Left hindlimb (tissue), 1 donor: ENCODE results near the gene OR2M5.

Experiments used
- DNase-seq: peaks from one replicate; pipeline ENCODE4 v3.0.0-alpha.2; 2018

The OR2M5 gene

GRCh38 chr1:248144513-248145198 is at the start of gene OR2M5:
TSS of gene OR2M5 (plus strand) at chr1:248145148. CDS start at chr1:248145148, 0 bp downstream.
- no peak for DNase-seq

GRCh38 chr1:248098529-248098928 is 46.4 kb upstream of the OR2M5 start:
- DNase-seq, result no peak

- no peak for DNase-seq
Observed at GRCh38 chr1:248102847-248103246, 42.1 kb upstream of the OR2M5 start.

GRCh38 chr1:248111157-248111556 is 33.8 kb upstream of the OR2M5 start:
- DNase-seq, result no peak

GRCh38 chr1:248114890-248115289 is 30.1 kb upstream of the OR2M5 start:
- DNase-seq, result no peak

- DNase-seq, result no peak
Observed at GRCh38 chr1:248127653-248128052, 17.3 kb upstream of the OR2M5 start.

GRCh38 chr1:248136811-248137210 is 8.1 kb upstream of the OR2M5 start:
- DNase-seq, result peak; percentile 12

GRCh38 chr1:248140846-248141245 is 4.1 kb upstream of the OR2M5 start:
- no peak for DNase-seq

GRCh38 chr1:248143311-248143710 is 1.6 kb upstream of the OR2M5 start:
- DNase-seq, result no peak

GRCh38 chr1:248152056-248152827 is 7.3 kb downstream of the OR2M5 start:
- DNase-seq, result peak; percentile 8

GRCh38 chr1:248155927-248156326 is 11.0 kb downstream of the OR2M5 start:
- DNase-seq, result no peak

- no peak for DNase-seq
Observed at GRCh38 chr1:248158758-248159157, 13.8 kb downstream of the OR2M5 start.

GRCh38 chr1:248164031-248164430 is 19.1 kb downstream of the OR2M5 start:
- no peak for DNase-seq

GRCh38 chr1:248165186-248165585 is 20.2 kb downstream of the OR2M5 start:
- no peak for DNase-seq

GRCh38 chr1:248174521-248174920 is 29.6 kb downstream of the OR2M5 start, which contains the start of gene OR2M2:
TSS of gene OR2M2 (plus strand) at chr1:248174821. CDS start at chr1:248179986, 5,165 bp downstream.
- no peak for DNase-seq

GRCh38 chr1:248183996-248184395 is 39.0 kb downstream of the OR2M5 start:
- DNase-seq, result no peak

- DNase-seq, result no peak
Observed at GRCh38 chr1:248187363-248187762, 42.4 kb downstream of the OR2M5 start.

- DNase-seq, result no peak
Observed at GRCh38 chr1:248189026-248189425, 44.1 kb downstream of the OR2M5 start.

- no peak for DNase-seq
Observed at GRCh38 chr1:248194117-248194516, 49.2 kb downstream of the OR2M5 start.
